Keratinocyte (primary cell): ENCODE results near the gene LSM7. TPM values are rescaled to one million over a fixed set of nuclear protein-coding genes. Genes with fewer than 3 reads are reported as not detected.

Source experiments
- DNase-seq: peaks from one replicate; pipeline ENCODE4 v3.0.0-alpha.2; 2011; ENCODE audit warnings: low read depth, missing footprints, low spot score
- FAIRE-seq: peaks from 2 replicates; lab custom pipeline; 2011; peaks lifted over from hg19 to GRCh38; lab: Jason Lieb, UNC
- H2AFZ ChIP-seq: 2 replicates; pipeline ENCODE4 v1.6.0; 2012; ENCODE audit warnings: low read length, control low read depth, inconsistent platforms; ENCODE audit not compliant: control insufficient read depth
- H3K27ac ChIP-seq: 2 replicates; pipeline ENCODE4 v1.5.1; 2011; ENCODE audit warnings: low read length; ENCODE audit not compliant: control insufficient read depth, insufficient read depth
- H3K27me3 ChIP-seq: 3 replicates; pipeline ENCODE4 v1.6.0; 2011; ENCODE audit warnings: low read length; ENCODE audit not compliant: control insufficient read depth, insufficient read depth; ENCODE audit errors: extremely low read depth
- H3K36me3 ChIP-seq, 2 experiments: 2 replicates in 1 of 2; 3 replicates in 1 of 2; pipeline ENCODE4 v1.5.1; 2011; ENCODE audit warnings: low read length in 2 of 2, mild to moderate bottlenecking in 1 of 2; ENCODE audit not compliant: control insufficient read depth in 2 of 2, insufficient read depth in 2 of 2; ENCODE audit errors: extremely low read depth in 1 of 2
- H3K4me1 ChIP-seq: 3 replicates; pipeline ENCODE4 v1.5.1; 2011; ENCODE audit warnings: low read length; ENCODE audit not compliant: control insufficient read depth, insufficient read depth; ENCODE audit errors: extremely low read depth
- H3K4me2 ChIP-seq: 3 replicates; pipeline ENCODE4 v1.6.0; 2011; ENCODE audit warnings: low read depth, low read length; ENCODE audit not compliant: control insufficient read depth, insufficient read depth; ENCODE audit errors: extremely low read depth
- H3K4me3 ChIP-seq, 3 experiments: fragments of 200-600 bp in 1 of 3; sonication (generic) in 1 of 3; 2 replicates in 2 of 3; 3 replicates in 1 of 3; pipeline ENCODE4 v1.5.1; 2011 to 2016; ENCODE audit warnings: low read length in 3 of 3, mild to moderate bottlenecking in 3 of 3, control low read depth in 2 of 3, inconsistent platforms in 1 of 3, low read depth in 1 of 3, mixed read lengths in 1 of 3, mixed run types in 1 of 3, moderate library complexity in 1 of 3; ENCODE audit not compliant: control insufficient read depth in 2 of 3, insufficient read depth in 2 of 3; ENCODE audit errors: extremely low read depth in 1 of 3
- H3K79me2 ChIP-seq: 2 replicates; pipeline ENCODE4 v1.6.0; 2012; ENCODE audit warnings: low read length; ENCODE audit not compliant: control insufficient read depth, insufficient read depth
- H3K9ac ChIP-seq: 3 replicates; pipeline ENCODE4 v1.6.0; 2011; ENCODE audit warnings: low read length; ENCODE audit not compliant: control insufficient read depth, insufficient read depth; ENCODE audit errors: extremely low read depth
- H3K9me1 ChIP-seq: 3 replicates; pipeline ENCODE4 v1.6.0; 2011; ENCODE audit warnings: low read length; ENCODE audit not compliant: control insufficient read depth, insufficient read depth; ENCODE audit errors: extremely low read depth
- H3K9me3 ChIP-seq: 2 replicates; pipeline ENCODE4 v1.5.1; 2012; ENCODE audit warnings: low read depth, low read length; ENCODE audit not compliant: control insufficient read depth
- H4K20me1 ChIP-seq: 3 replicates; pipeline ENCODE4 v1.6.0; 2011; ENCODE audit warnings: low read length; ENCODE audit not compliant: control insufficient read depth, insufficient read depth; ENCODE audit errors: extremely low read depth
- CTCF ChIP-seq, 3 experiments: IDR thresholded peaks in 1 of 3; conservative IDR thresholded peaks in 1 of 3; optimal IDR thresholded peaks in 1 of 3; 2 replicates in 2 of 3; 3 replicates in 1 of 3; pipeline versions ENCODE3 to v1.5.1; 2011; ENCODE audit warnings: low read length in 3 of 3, mild to moderate bottlenecking in 3 of 3, moderate library complexity in 2 of 3, control low read depth in 1 of 3, inconsistent platforms in 1 of 3; ENCODE audit not compliant: insufficient read depth in 2 of 3; ENCODE audit errors: extremely low read depth in 1 of 3
- EZH2 ChIP-seq: IDR thresholded peaks from one replicate; pipeline ENCODE4 v1.6.1; 2012; ENCODE audit warnings: inconsistent platforms, mild to moderate bottlenecking, low read length, moderate library complexity
- dilution Hi-C: fragments of 300-500 bp; cut with MboI; formaldehyde crosslinking; loops from one replicate; pipeline ENCODE4 v1.7.0; 2020; ENCODE audit warnings: low sequenced_read_pairs; ENCODE audit not compliant: extremely low pct_ligation_motif_present
- polyA plus RNA-seq, 5 experiments: library from polyadenylated mRNA; depleted of rRNA in 3 of 5; stranded (reverse) in 3 of 5; stranded (forward) in 1 of 5; unstranded in 1 of 5; fragments of >200 nt; gene quantifications; 1 replicate in 1 of 5; 2 replicates in 3 of 5; 3 replicates in 1 of 5; pipeline versions ENCODE4 v1.2.1 to v1.2.3, GENCODE V29; 2011 to 2012; ENCODE audit warnings: missing spikeins in 2 of 5, low read depth in 1 of 5, low replicate concordance in 1 of 5

LSM7 gene
- polyA plus RNA-seq, 1 donor (not counting 4 experiments of a cell fraction or from before 2014, with no cell fraction given) = 243 TPM

GRCh38 chr19:2275588-2276428 lies 52.6 kb downstream of the LSM7 start:
- H3K27me3 ChIP-seq = no peaks in the 10 kb centered on the region
- no peak for DNase-seq
- no peak for TF ChIP-seq EZH2
- no peak for TF ChIP-seq CTCF (optimal IDR thresholded peaks at IDR 0.05 in 1 of 3, IDR thresholded peaks at IDR 0.05 in 1 of 3, conservative IDR thresholded peaks at IDR 0.05 in 1 of 3; ENCODE audit: extremely low read depth in 1 of 3, insufficient read depth in 2 of 3, low read length in 3 of 3)
- H3K79me2 ChIP-seq = peaks cover 30% of the 10 kb centered on the region
- no peaks in the 10 kb centered on the region for H3K9me3 ChIP-seq
- no peak overlapping the region for H3K27ac ChIP-seq
- dilution Hi-C loops = no loop called here
- H3K4me1 ChIP-seq = peaks cover 15% of the 10 kb centered on the region
- H3K36me3 ChIP-seq = peaks cover 13 to 16% of the 10 kb centered on the region in 2 experiments
- peaks cover 26% of the 10 kb centered on the region for H4K20me1 ChIP-seq
- H3K4me3 ChIP-seq = no peak overlapping the region
- no peaks in the 10 kb centered on the region for H3K9me1 ChIP-seq
- no peak overlapping the region for H3K9ac ChIP-seq
- no peak overlapping the region for H3K4me2 ChIP-seq
- H2AFZ ChIP-seq = no peak overlapping the region
- no peak for FAIRE-seq

- Histone ChIP-seq H2AFZ (no peak overlapping the region), H3K79me2 (peaks cover 37% of the 10 kb centered on the region), H3K4me2 (no peak overlapping the region), H3K9ac (no peak overlapping the region), H3K9me1 (no peaks in the 10 kb centered on the region), H3K27ac (no peak overlapping the region), H3K27me3 (no peaks in the 10 kb centered on the region), H3K4me1 (peaks cover 15% of the 10 kb centered on the region), H3K36me3 (peaks cover 13 to 16% of the 10 kb centered on the region in 2 experiments), H3K4me3 (no peak overlapping the region), H4K20me1 (peaks cover 27% of the 10 kb centered on the region), H3K9me3 (no peaks in the 10 kb centered on the region)
- TF ChIP-seq CTCF (optimal IDR thresholded peaks at IDR 0.05 in 1 of 3, IDR thresholded peaks at IDR 0.05 in 1 of 3, conservative IDR thresholded peaks at IDR 0.05 in 1 of 3; ENCODE audit: extremely low read depth in 1 of 3, insufficient read depth in 2 of 3, low read length in 3 of 3) (peak; percentile 67 to 78 (median 73)), EZH2 (no peak)
- dilution Hi-C loops = no loop called here
- DNase-seq (no peak), FAIRE-seq (no peak)
Measured at GRCh38 chr19:2274931-2275535, 53.4 kb downstream of the LSM7 start.
